Dedifferentiated amniotic fluid mesenchymal stem cell (primary cell): ENCODE results near the gene ADAMTS13.
"Not testable (repeated sequence)": the region's sequence is repeated elsewhere in the genome, so short reads cannot be mapped to it uniquely, and the experiment has no call there.

Experiments used
- DNase-seq: peaks from one replicate; pipeline ENCODE4 v3.0.0-alpha.2; 2016; ENCODE audit errors: extremely low spot score

ADAMTS13 gene

GRCh38 chr9:133425049-133425632 lies 3.0 kb downstream of the ADAMTS13 start:
- DNase-seq, result no peak

GRCh38 chr9:133426011-133426410 lies 3.8 kb downstream of the ADAMTS13 start:
- no peak for DNase-seq

GRCh38 chr9:133427658-133428348 lies 5.6 kb downstream of the ADAMTS13 start:
- DNase-seq, result no peak

- no peak for DNase-seq
These were observed 6.5 kb downstream of the ADAMTS13 start for GRCh38 chr9:133428617-133429101.

DNA sequence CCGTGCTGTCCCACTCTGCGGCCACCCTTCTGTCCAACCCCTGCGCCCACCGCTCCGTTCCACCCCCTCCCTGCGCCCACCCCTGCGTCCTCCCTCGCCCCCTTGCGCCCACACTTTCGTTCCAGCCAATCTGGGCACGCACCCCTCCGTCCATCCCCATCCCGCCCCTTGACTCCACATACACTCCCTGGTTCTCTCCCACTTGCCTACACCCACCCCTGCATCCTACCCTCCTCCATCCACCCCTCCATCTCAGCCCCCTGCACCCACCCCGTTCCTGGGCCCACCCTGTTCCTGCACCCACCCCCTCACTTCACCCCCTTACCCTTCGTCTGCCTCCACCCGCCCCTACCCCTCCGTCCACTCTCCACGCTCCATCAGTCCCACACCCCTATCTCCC lies 7.0 kb downstream of the ADAMTS13 start:
- no peak for DNase-seq

DNA sequence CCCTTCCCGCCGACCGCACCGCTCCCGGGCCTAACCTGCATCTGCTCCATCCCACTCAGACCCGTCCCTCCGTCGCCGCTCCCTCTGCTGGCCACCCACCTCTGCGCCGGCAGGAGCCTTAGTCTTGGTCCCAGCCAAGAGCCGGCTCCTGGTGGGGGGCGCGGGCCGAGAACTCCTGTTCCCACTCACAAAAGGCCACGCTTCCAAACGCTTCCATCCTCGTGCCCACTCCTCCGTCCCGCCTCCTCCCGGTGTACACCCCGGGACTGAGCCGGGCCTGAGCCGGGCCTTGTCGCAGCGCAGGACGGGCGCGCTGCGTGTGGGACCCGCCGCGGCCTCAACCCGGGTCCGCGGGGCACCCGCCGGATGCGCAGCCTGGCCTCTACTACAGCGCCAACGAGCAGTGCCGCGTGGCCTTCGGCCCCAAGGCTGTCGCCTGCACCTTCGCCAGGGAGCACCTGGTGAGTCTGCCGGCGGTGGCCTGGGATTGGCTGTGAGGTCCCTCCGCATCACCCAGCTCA lies 7.5 kb downstream of the ADAMTS13 start:
- no peak for DNase-seq

DNA sequence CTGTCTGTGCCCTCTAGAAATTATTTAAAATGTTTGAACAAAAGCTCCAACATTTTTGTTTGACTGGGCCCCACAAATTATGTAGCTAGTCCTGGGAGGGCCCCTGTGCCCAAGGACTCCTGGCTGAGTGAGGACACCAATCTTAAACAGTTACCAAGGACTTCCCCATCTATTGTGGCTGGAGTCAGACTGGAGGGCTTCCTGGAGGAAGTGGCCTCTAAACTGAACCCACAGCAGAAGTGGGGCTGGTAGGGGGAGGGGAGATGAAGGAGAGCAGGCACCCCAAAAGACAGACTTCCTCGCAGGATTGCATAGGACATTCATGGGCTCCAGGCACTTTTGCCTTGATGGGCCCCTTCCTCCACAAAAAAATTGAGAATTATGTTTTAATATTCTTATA lies 8.1 kb downstream of the ADAMTS13 start:
- DNase-seq, result no peak

DNA sequence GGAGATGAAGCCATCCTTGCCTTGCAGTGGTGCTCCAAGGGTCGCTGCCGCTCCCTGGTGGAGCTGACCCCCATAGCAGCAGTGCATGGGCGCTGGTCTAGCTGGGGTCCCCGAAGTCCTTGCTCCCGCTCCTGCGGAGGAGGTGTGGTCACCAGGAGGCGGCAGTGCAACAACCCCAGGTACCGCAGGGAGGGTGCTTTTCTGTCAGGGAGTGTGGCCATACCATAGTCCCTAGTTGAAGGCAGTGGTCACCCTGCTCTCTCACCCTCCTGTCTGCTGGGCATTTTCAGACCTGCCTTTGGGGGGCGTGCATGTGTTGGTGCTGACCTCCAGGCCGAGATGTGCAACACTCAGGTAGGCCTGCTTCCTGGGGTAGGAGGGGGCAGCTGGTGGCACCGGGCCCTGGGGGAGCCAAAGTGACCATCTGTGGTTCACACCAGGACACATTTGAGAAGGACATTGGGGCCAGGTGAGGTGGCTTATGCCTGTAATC lies 11.2 kb downstream of the ADAMTS13 start:
- DNase-seq, result no peak

DNA sequence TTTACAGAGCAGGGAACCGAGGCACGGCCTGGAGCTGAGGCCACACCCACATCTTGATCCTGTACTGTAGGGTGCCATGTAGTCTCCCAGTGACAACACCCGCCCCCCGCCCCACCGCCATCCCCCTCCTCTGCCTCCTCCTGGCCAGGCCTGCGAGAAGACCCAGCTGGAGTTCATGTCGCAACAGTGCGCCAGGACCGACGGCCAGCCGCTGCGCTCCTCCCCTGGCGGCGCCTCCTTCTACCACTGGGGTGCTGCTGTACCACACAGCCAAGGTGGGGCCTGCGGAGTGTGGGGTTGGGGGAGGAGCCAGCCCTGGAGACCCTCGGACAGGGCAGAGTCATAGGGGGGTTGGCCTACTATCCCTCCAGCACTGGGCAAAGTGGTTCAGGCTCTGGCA lies 14.5 kb downstream of the ADAMTS13 start:
- DNase-seq, result no peak

- DNase-seq, result no peak
These were observed 15.8 kb downstream of the ADAMTS13 start for GRCh38 chr9:133437753-133438531.

GRCh38 chr9:133439337-133439736 lies 17.2 kb downstream of the ADAMTS13 start:
- no peak for DNase-seq

- DNase-seq, result no peak
These were observed 18.7 kb downstream of the ADAMTS13 start for GRCh38 chr9:133440874-133441273.

DNA sequence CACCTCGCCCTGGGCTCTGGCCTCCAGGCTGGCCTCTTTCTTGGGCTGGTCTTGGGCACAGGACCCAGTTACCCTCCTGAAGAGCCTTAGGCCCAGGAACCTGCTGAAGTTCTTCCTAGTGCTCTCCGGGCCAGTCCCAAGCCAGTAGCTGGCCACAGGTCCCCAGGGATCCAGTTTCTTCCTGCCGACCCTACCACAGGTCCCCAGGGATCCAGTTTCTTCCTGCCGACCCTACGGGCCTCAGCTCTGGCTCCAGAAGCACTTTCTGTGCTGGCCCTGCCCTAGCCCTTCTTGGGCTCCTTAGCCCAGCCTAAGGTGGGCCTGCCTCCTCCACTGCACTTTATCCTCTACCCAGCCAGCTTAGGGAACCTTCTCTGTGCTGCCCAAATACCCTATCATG lies 19.4 kb downstream of the ADAMTS13 start:
- DNase-seq, result no peak

DNA sequence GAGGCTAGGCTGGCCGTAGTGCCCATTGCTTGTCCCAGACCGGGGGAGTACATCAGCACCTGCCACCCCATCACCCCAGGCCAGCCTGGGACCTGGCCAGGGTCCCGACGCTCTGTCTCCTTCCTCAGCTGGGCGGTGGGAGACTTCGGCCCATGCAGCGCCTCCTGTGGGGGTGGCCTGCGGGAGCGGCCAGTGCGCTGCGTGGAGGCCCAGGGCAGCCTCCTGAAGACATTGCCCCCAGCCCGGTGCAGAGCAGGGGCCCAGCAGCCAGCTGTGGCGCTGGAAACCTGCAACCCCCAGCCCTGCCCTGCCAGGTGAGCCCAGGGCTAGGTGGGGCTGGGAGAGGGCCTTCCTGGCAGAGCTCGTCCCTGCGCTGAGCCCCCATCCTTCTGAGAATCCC lies 21.1 kb downstream of the ADAMTS13 start:
- DNase-seq, result no peak

DNA sequence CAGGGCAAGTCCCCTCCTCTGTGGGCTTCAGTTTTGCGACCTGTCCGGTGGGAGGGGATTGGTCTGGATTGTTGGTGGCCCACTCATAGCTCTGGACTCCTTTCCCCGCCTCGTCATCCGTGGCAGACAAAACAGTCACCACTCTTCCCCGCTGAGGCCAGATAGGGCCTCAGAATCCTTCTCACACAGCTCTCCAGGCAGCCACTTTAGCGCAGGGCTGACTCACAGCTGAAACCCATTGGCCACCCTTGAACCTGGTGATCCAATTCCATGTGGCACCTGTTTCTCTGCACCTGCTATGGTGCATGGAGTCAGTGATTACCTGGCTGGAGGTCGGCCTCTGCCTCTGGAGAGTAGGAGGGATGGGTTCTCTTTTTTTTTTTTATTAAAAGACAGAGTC lies 21.8 kb downstream of the ADAMTS13 start:
- no peak for DNase-seq

DNA sequence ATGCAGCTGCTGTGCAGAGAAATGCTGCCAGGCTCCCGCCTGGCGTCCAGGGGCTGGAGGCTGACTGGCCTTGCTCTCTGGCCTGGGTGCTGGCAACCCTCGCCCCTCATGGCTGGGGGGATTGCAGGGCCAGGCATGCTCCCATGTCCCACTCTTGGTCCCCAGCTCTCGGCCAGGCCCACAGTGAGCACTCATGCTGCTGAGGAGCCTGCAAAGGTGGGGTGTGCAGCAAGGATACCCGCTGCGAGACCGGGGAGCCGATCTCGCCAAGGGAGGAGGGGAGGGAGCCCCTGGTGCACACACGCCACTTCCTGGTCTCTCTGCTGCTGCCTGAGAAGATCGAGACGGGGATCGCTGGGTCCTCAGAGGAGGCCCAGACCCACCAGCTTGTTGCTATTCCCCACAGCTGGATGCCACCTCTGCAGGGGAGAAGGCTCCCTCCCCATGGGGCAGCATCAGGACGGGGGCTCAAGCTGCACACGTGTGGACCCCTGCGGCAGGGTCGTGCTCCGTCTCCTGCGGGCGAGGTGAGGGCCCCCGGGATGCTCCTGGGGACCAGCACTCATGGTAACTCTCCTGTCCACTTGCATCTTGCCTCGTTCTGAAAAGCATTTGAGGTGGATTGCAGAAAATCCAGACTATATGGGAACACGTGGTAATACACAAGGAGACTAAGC lies 23.3 kb downstream of the ADAMTS13 start:
- DNase-seq, result no peak

DNA sequence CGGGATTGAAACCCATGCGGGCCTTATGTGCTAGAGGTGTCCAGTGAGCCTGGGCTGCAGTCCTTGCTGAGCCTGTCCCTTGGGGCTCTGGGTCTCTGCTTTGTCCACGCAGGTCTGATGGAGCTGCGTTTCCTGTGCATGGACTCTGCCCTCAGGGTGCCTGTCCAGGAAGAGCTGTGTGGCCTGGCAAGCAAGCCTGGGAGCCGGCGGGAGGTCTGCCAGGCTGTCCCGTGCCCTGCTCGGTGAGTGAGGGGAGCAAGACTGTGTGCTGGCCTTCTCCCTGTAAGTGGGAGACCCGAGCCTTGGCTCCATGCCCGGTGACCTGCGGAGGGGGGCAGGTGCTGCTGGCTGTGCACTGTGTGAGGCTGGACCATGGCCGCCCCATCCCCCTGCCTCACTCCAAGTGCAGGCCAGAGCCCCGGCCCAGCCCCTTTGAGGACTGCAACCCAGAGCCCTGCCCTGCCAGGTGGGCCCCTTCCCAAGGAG lies 26.4 kb downstream of the ADAMTS13 start:
- DNase-seq, result no peak

DNA sequence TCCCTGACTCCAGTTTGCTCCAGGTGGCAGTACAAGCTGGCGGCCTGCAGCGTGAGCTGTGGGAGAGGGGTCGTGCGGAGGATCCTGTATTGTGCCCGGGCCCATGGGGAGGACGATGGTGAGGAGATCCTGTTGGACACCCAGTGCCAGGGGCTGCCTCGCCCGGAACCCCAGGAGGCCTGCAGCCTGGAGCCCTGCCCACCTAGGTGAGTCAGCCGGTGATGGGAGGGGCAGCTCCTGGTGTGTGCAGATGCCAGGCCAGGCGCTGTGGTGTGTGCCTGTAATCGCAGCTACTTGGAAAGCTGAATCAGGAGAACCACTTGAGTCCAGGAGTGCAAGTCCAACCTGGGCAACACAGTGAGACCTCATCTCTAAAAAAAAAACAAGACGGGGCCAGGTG lies 27.6 kb downstream of the ADAMTS13 start:
- no peak for DNase-seq

DNA sequence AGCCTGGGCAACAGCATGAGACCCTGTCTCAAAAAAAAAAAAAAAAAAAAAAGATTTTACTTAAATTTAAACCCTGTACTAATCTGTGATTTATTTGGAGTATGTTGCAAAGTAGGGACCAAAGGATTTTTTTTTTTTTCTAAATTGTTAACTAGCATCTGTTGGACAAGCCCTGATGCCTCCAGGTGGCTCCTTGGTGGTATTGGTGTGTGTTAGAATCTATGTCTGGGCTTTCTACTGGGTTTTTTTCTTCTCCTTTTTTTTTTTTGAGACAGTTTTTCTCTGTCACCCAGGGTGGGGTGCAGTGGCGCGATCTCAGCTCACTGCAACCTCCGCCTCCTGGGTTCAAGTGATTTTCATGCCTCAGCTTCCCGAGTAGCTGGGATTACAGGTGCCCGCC lies 29.7 kb downstream of the ADAMTS13 start:
- DNase-seq, result not testable (repeated sequence)

- no peak for DNase-seq
These were observed 30.4 kb downstream of the ADAMTS13 start for GRCh38 chr9:133452562-133452961.

DNA sequence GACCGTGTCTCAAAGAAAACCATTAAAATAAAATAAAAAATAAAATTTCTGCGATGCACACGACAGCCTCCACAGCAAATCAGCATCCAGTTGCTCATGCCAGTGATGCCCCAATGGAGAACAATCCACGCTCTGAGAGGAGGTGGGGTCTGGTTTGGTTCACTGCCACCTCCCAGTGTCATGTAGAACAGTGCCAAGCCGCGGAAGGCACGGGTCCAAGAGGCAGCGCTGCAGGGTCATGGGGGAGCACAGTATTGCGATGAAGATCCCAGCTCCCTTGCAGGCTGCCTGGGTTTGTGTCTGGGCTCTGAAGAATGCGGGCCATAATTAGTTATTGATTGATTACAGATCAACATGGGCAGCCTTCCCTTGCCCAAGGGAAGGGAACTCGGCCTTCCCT lies 31.5 kb downstream of the ADAMTS13 start:
- no peak for DNase-seq

DNA sequence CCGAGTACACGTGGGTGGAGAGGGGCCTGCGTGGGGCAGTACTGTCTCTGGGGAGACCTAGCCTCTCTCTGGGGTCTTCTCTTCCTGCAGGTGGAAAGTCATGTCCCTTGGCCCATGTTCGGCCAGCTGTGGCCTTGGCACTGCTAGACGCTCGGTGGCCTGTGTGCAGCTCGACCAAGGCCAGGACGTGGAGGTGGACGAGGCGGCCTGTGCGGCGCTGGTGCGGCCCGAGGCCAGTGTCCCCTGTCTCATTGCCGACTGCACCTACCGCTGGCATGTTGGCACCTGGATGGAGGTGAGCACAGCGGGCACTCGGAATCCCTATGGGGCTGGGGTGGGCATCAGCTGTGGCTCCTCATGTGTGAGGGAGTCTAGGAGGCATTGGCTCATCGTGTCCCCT lies 32.2 kb downstream of the ADAMTS13 start:
- DNase-seq, result no peak
